HepG2 (cell line): ENCODE results near the gene FAM72A. TPM values are rescaled to one million over a fixed set of nuclear protein-coding genes. Genes with fewer than 3 reads are reported as not detected.
"Not testable (repeated sequence)": the region's sequence is repeated elsewhere in the genome, so short reads cannot be mapped to it uniquely, and the experiment has no call there.

Source experiments
- ATAC-seq: fragments of 200-7000 bp; cut with Tn5 transposase; 3 replicates; pipeline ENCODE4 v1.9.1; 2020; ENCODE audit warnings: mild to moderate bottlenecking, moderate library complexity
- BruUV-seq: library from RNA; stranded (reverse); fragments of 400-500 nt; replicated peaks from 2 replicates; lab custom pipeline; 2021; lab: Mats Ljungman, UMichigan
- CTCF ChIA-PET: fragments of 300-600 bp; formaldehyde crosslinking; extraction: SDS; loops from one replicate; lab custom pipeline; 2021; ENCODE audit warnings: low total read pairs, inconsistent platforms, low intra/inter-chr PET ratio; lab: Yijun Ruan, JAX
- POLR2A ChIA-PET: fragments of 350-600 bp; sonication (Branson Sonifier 250); formaldehyde crosslinking; loops from one replicate; lab custom pipeline; 2020; ENCODE audit warnings: antibody characterized with exemption, inconsistent platforms; lab: Yijun Ruan, JAX
- DNase-seq: peaks from one replicate; pipeline ENCODE4 v3.0.0-alpha.2; 2015; ENCODE audit warnings: low spot score
- FAIRE-seq: peaks from 3 replicates; lab custom pipeline; 2011; peaks lifted over from hg19 to GRCh38; lab: Jason Lieb, UNC
- H2AFZ ChIP-seq: one replicate; pipeline ENCODE4 v1.6.1; 2011; ENCODE audit warnings: low read length, inconsistent platforms
- H3K27ac ChIP-seq: fragments of 300-600 bp; 3 replicates; pipeline ENCODE4 v1.8.0; 2011; ENCODE audit warnings: mixed run types, mild to moderate bottlenecking, mixed read lengths, low read length, inconsistent platforms; ENCODE audit not compliant: insufficient read depth; ENCODE audit errors: extremely low read length
- H3K27me3 ChIP-seq, 2 experiments: fragments of 200-600 bp in 1 of 2; 2 replicates in 1 of 2; 3 replicates in 1 of 2; pipeline versions ENCODE4 v1.6.0 to v1.8.0; 2011; ENCODE audit warnings: low read length in 2 of 2, mild to moderate bottlenecking in 2 of 2, moderate library complexity in 2 of 2, inconsistent platforms in 1 of 2; ENCODE audit not compliant: insufficient read depth in 2 of 2, control insufficient read depth in 1 of 2
- H3K36me3 ChIP-seq, 2 experiments: fragments of 200-600 bp in 1 of 2; replicated peaks in 1 of 2; 2 replicates in 1 of 2; 3 replicates in 1 of 2; pipeline versions ENCODE4 v1.5.1 to v1.8.0; 2011; ENCODE audit warnings: low read length in 2 of 2, inconsistent platforms in 1 of 2; ENCODE audit not compliant: insufficient read depth in 2 of 2, control insufficient read depth in 1 of 2
- H3K4me1 ChIP-seq: 2 replicates; pipeline ENCODE4 v1.5.1; 2012; ENCODE audit warnings: low read length, inconsistent platforms; ENCODE audit not compliant: insufficient read depth
- H3K4me2 ChIP-seq: 2 replicates; pipeline ENCODE4 v1.6.0; 2011; ENCODE audit warnings: low read depth, low read length, inconsistent platforms
- H3K4me3 ChIP-seq, 3 experiments: fragments of 200-600 bp in 1 of 3; sonication (generic), shearing (Covaris generic) in 1 of 3; replicated peaks in 1 of 3; 2 replicates each; pipeline ENCODE4 v1.5.1; 2011 to 2016; ENCODE audit warnings: low read length in 3 of 3, inconsistent platforms in 2 of 3, low read depth in 2 of 3, mild to moderate bottlenecking in 2 of 3, control low read depth in 1 of 3, mixed read lengths in 1 of 3; ENCODE audit not compliant: insufficient read depth in 1 of 3
- H3K79me2 ChIP-seq: one replicate; pipeline ENCODE4 v1.6.1; 2011; ENCODE audit warnings: low read length, inconsistent platforms; ENCODE audit not compliant: insufficient read depth
- H3K9ac ChIP-seq: 2 replicates; pipeline ENCODE4 v1.6.0; 2011; ENCODE audit warnings: mild to moderate bottlenecking, low read depth, low read length, inconsistent platforms; ENCODE audit not compliant: insufficient read depth
- H3K9me3 ChIP-seq: 2 replicates; pipeline ENCODE4 v1.5.1; 2012; ENCODE audit warnings: mild to moderate bottlenecking, low read length
- H4K20me1 ChIP-seq: 2 replicates; pipeline ENCODE4 v1.6.0; 2011; ENCODE audit warnings: inconsistent platforms, mild to moderate bottlenecking, low read length, moderate library complexity; ENCODE audit not compliant: insufficient read depth
- ZNF687 ChIP-seq: sonication (generic); formaldehyde crosslinking; IDR thresholded peaks from 2 replicates; pipeline ENCODE4 v1.5.1; 2020; ENCODE audit warnings: mild to moderate bottlenecking, missing genetic modification reagents, moderate library complexity
- WGBS: methylation state at CpG from one replicate; pipeline ENCODE4 v1.1.6; 2017; ENCODE audit warnings: low lambda C conversion rate; 5-methylcytosine and 5-hydroxymethylcytosine counted together
- in situ Hi-C: cut with HindIII; loops from 2 replicates; pipeline ENCODE4 v1.10.0; 2017; ENCODE audit warnings: low pct_unique_long_range_greater_than_20kb; ENCODE audit not compliant: extremely low pct_ligation_motif_present
- intact Hi-C: fragments of 100-400 bp; cut with micrococcal nuclease; formaldehyde crosslinking; loops from one replicate; pipeline ENCODE4 v1.10.0; 2022; ENCODE audit not compliant: unreplicated experiment
- polyA plus RNA-seq, 8 experiments: library from polyadenylated mRNA; depleted of rRNA in 3 of 8; stranded (reverse) in 7 of 8; unstranded in 1 of 8; fragments of >200 nt; fragmentation: Illumina TruSeq in 4 of 8; extraction: Trizol in 4 of 8; gene quantifications; 2 replicates each; pipeline versions ENCODE4 v1.2.1 to v1.2.3, GENCODE V29; 2011 to 2016; ENCODE audit warnings: low read depth in 4 of 8, missing spikeins in 1 of 8, mixed read lengths in 1 of 8; ENCODE audit not compliant: insufficient read depth in 1 of 8
- total RNA-seq, 5 experiments: library from RNA; depleted of rRNA; stranded (reverse); fragments of >200 nt; fragmentation: Illumina TruSeq; extraction: Trizol; gene quantifications; 2 replicates each; pipeline ENCODE4 v1.2.3, GENCODE V29; 2016; ENCODE audit warnings: low read depth in 1 of 5
- TF ChIP-seq, protein P1 (sequence below): sonication (generic); formaldehyde crosslinking; IDR thresholded peaks from 2 replicates; pipeline ENCODE4 v1.4.0; 2020; ENCODE audit warnings: mild to moderate bottlenecking, missing genetic modification reagents

FAM72A gene
- total and polyA plus RNA-seq, 2 of the 13 experiments (the other 11 are each of a cell fraction or from before 2014, with no cell fraction given): 7.1 to 11.1 TPM

DNA sequence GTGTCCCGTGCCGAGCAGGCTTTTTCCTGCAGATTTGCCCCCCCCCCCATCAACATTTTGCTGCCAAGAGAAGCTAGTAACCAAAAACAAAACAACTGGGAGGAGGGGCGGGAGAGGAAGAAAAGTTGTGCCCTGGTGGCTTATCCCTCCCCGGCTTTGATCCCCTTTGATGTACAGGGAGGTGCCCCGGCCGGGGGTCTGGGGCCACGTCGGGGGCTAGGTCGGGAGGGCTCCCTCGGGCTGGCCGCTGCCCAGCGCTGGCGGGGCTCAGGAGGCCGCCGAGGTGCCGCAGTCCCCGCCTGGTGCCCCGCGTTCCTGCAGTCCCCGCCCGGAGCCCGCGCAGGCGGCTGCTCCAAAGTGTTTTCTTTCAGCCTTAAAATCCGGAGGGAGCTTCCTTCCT lies 2.2 kb upstream of the FAM72A start:
- Histone ChIP-seq H3K9ac (peak overlapping the region; percentile 46; the same call in 1 of the 2 replicates), H3K4me3 (peak overlapping the region in 2 of 3 experiments; percentile 54 to 60; a peak in 5 of 6 replicates), H3K4me2 (0 out of 2 replicates have a peak overlapping the region, but pooled peaks have one; percentile 23)
- H4K20me1 ChIP-seq, BruUV-seq, H3K36me3 ChIP-seq, H3K4me1 ChIP-seq, H2AFZ ChIP-seq, intact Hi-C loops, H3K27me3 ChIP-seq, H3K27ac ChIP-seq, ATAC-seq, FAIRE-seq, in situ Hi-C loops, H3K9me3 ChIP-seq, H3K79me2 ChIP-seq, POLR2A ChIA-PET, CTCF ChIA-PET: not testable (repeated sequence)
- TF ChIP-seq, protein P1, sequence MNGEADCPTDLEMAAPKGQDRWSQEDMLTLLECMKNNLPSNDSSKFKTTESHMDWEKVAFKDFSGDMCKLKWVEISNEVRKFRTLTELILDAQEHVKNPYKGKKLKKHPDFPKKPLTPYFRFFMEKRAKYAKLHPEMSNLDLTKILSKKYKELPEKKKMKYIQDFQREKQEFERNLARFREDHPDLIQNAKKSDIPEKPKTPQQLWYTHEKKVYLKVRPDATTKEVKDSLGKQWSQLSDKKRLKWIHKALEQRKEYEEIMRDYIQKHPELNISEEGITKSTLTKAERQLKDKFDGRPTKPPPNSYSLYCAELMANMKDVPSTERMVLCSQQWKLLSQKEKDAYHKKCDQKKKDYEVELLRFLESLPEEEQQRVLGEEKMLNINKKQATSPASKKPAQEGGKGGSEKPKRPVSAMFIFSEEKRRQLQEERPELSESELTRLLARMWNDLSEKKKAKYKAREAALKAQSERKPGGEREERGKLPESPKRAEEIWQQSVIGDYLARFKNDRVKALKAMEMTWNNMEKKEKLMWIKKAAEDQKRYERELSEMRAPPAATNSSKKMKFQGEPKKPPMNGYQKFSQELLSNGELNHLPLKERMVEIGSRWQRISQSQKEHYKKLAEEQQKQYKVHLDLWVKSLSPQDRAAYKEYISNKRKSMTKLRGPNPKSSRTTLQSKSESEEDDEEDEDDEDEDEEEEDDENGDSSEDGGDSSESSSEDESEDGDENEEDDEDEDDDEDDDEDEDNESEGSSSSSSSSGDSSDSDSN (CRISPR knock-in tag): peak; percentile 43; the same call in 1 of the 2 replicates
- peak; percentile 12; the same call in 1 of the 2 replicates for TF ChIP-seq ZNF687
- WGBS: 0% methylated on average over 4 of the region's 25 CpGs
- DNase-seq: peak; percentile 0

DNA sequence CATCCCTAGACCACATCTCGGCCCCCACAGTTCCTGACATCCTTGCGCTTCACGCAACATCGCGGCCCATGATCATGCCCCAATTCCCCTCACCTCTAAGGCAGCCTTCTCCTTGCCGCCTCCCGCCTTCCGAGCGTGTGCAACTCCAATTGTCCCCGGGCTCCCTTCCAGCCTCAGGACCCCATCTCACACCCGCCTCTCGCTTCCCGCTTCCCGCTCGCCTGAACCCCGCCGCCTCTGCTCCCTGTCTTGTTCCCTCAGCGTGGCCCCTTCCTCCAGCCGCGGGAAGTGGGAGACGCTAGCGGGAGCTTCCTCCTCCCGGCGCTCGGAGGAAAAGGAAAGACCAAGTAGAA lies 1.5 kb upstream of the FAM72A start:
- DNase-seq, H3K4me1 ChIP-seq, H3K79me2 ChIP-seq, H3K27ac ChIP-seq, ATAC-seq, H4K20me1 ChIP-seq, in situ Hi-C loops, H3K9me3 ChIP-seq, intact Hi-C loops, CTCF ChIA-PET, H3K36me3 ChIP-seq, H3K9ac ChIP-seq, H2AFZ ChIP-seq, BruUV-seq, H3K4me2 ChIP-seq, H3K27me3 ChIP-seq, FAIRE-seq, POLR2A ChIA-PET: not testable (repeated sequence)
- H3K4me3 ChIP-seq: peak overlapping the region in 2 of 3 experiments; percentile 54 to 57; a peak in 3 of 6 replicates
- WGBS: no CpG with 5 or more reads among the region's 25 CpGs
